Measurements from ENCODE around the gene AGMO. TPM values are rescaled to one million over a fixed set of nuclear protein-coding genes. Genes with fewer than 3 reads are reported as not detected.

AGMO gene
- total and polyA plus RNA-seq, 2 donors (not counting 1 experiment from before 2014, with no cell fraction given) = not detected

DNA sequence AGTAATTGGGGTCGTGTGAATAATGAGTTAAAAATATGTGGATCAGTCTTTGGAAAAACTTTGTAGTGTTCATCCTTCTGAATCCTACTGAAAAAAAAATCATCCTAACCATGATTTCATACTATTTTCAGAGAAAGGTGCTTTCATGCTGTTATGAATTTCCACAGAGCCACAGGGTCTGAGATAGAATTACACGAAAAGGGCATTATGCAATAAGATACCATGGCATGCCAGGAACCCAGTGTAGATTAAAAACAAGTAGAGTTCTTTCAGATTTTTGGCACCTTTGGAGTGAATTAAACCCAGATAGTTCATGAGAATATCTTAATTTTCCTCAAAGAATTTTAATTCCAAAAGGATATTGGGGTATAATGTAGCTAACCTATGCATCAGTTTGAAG, 47.5 kb upstream of the AGMO start:
- Histone ChIP-seq H3K79me2 (ENCODE audit: control insufficient read depth, insufficient read depth, low read length) (no peaks in the 10 kb centered on the region), H4K20me1 (ENCODE audit: control insufficient read depth, insufficient read depth, low read length, poor library complexity, severe bottlenecking) (no peaks in the 10 kb centered on the region), H3K9me3 (ENCODE audit: control extremely low read depth in 1 of 3, control insufficient read depth in 2 of 3, insufficient read depth in 1 of 3, low read length in 2 of 3) (no peaks in the 10 kb centered on the region), H3K4me2 (replicated peaks; ENCODE audit: low read depth, low read length, poor library complexity, severe bottlenecking) (no peak overlapping the region), H3K27me3 (replicated peaks in 1 of 4; ENCODE audit: control extremely low read depth in 1 of 4, control insufficient read depth in 3 of 4, insufficient read depth in 4 of 4, low read length in 3 of 4) (no peaks in the 10 kb centered on the region), H3K4me1 (ENCODE audit: control insufficient read depth in 2 of 2, insufficient read depth in 2 of 2, low read length in 2 of 2) (no peaks in the 10 kb centered on the region), H3K4me3 (ENCODE audit: control extremely low read depth in 1 of 5, extremely low read depth in 1 of 5, insufficient read depth in 1 of 5, low read depth in 2 of 5, low read length in 4 of 5) (no peak overlapping the region), H3K9ac (ENCODE audit: low read length) (no peak overlapping the region), H2AFZ (ENCODE audit: insufficient read depth, low read depth, low read length, poor library complexity, severe bottlenecking) (no peak overlapping the region), H3K27ac (ENCODE audit: low read length in 2 of 2) (no peak overlapping the region), H3K36me3 (replicated peaks in 1 of 2; ENCODE audit: control extremely low read depth in 1 of 2, control insufficient read depth in 1 of 2, extremely low read depth in 1 of 2, insufficient read depth in 2 of 2, low read length in 1 of 2) (no peaks in the 10 kb centered on the region)
- no peak for ATAC-seq (ENCODE audit: low read depth)
- DNase-seq = no peak
- Mint-ChIP-seq H3K4me3 (no peak overlapping the region), H3K27me3 (no peaks in the 10 kb centered on the region), H3K4me1 (no peaks in the 10 kb centered on the region), H3K9me3 (ENCODE audit: insufficient read depth) (no peaks in the 10 kb centered on the region), H3K27ac (no peak overlapping the region)
- CTCF ChIA-PET = no interaction called here
- WGBS (ENCODE audit: insufficient coverage) = no CpG with 5 or more reads among the region's 2 CpGs
- intact Hi-C loops (cut with micrococcal nuclease) = no loop called here
- no peak for TF ChIP-seq CTCF (IDR thresholded peaks at IDR 0.05)
- TF ChIP-seq EZH2 (IDR thresholded peaks at IDR 0.05; ENCODE audit: borderline replicate concordance, insufficient read depth, low read depth, low read length, poor library complexity, severe bottlenecking) = no peak
- POLR2A ChIA-PET = no interaction called here

GRCh38 chr7:15607529-15608210, 45.9 kb upstream of the AGMO start:
- no peak for DNase-seq
- no CpG with 5 or more reads among the region's 5 CpGs for WGBS (ENCODE audit: insufficient coverage)
- TF ChIP-seq EZH2 (IDR thresholded peaks at IDR 0.05; ENCODE audit: borderline replicate concordance, insufficient read depth, low read depth, low read length, poor library complexity, severe bottlenecking) (no peak), CTCF (IDR thresholded peaks at IDR 0.05) (no peak)
- H3K4me3 Mint-ChIP-seq = no peak overlapping the region
- no peak overlapping the region for H3K27ac ChIP-seq (ENCODE audit: low read length in 2 of 2)
- no peaks in the 10 kb centered on the region for H3K4me1 ChIP-seq (ENCODE audit: control insufficient read depth in 2 of 2, insufficient read depth in 2 of 2, low read length in 2 of 2)
- H2AFZ ChIP-seq (ENCODE audit: insufficient read depth, low read depth, low read length, poor library complexity, severe bottlenecking) = no peak overlapping the region
- no peak for ATAC-seq (ENCODE audit: low read depth)
- intact Hi-C loops (cut with micrococcal nuclease) = no loop called here
- no peak overlapping the region for H3K27ac Mint-ChIP-seq
- CTCF ChIA-PET = no interaction called here
- no peaks in the 10 kb centered on the region for H3K36me3 ChIP-seq (replicated peaks in 1 of 2; ENCODE audit: control extremely low read depth in 1 of 2, control insufficient read depth in 1 of 2, extremely low read depth in 1 of 2, insufficient read depth in 2 of 2, low read length in 1 of 2)
- H3K27me3 ChIP-seq (replicated peaks in 1 of 4; ENCODE audit: control extremely low read depth in 1 of 4, control insufficient read depth in 3 of 4, insufficient read depth in 4 of 4, low read length in 3 of 4) = no peaks in the 10 kb centered on the region
- no peaks in the 10 kb centered on the region for H3K9me3 Mint-ChIP-seq (ENCODE audit: insufficient read depth)
- H4K20me1 ChIP-seq (ENCODE audit: control insufficient read depth, insufficient read depth, low read length, poor library complexity, severe bottlenecking) = no peaks in the 10 kb centered on the region
- H3K4me1 Mint-ChIP-seq = no peaks in the 10 kb centered on the region
- no peaks in the 10 kb centered on the region for H3K79me2 ChIP-seq (ENCODE audit: control insufficient read depth, insufficient read depth, low read length)
- no peak overlapping the region for H3K4me3 ChIP-seq (ENCODE audit: control extremely low read depth in 1 of 5, extremely low read depth in 1 of 5, insufficient read depth in 1 of 5, low read depth in 2 of 5, low read length in 4 of 5)
- no peak overlapping the region for H3K4me2 ChIP-seq (replicated peaks; ENCODE audit: low read depth, low read length, poor library complexity, severe bottlenecking)
- H3K9me3 ChIP-seq (ENCODE audit: control extremely low read depth in 1 of 3, control insufficient read depth in 2 of 3, insufficient read depth in 1 of 3, low read length in 2 of 3) = no peaks in the 10 kb centered on the region
- H3K9ac ChIP-seq (ENCODE audit: low read length) = no peak overlapping the region
- no peaks in the 10 kb centered on the region for H3K27me3 Mint-ChIP-seq
- POLR2A ChIA-PET = no interaction called here

Measured in B cell (primary cell).